Cardiac fibroblast (primary cell): Measurements from ENCODE around the gene ZNF804A.

Experiments
- DNase-seq, 2 donors: peaks; one replicate each; pipeline versions ENCODE4 v3.0.0 to v3.0.0-alpha.2; 2010; ENCODE audit warnings: low read depth in 2 of 2
- H3K4me3 ChIP-seq, 2 donors: replicated peaks in 1 of 2; 1 replicate in 1 of 2; 2 replicates in 1 of 2; pipeline ENCODE4 v1.5.1; 2011; ENCODE audit warnings: low read depth in 2 of 2, low read length in 2 of 2, mild to moderate bottlenecking in 2 of 2, moderate library complexity in 1 of 2
- CTCF ChIP-seq: IDR thresholded peaks from one replicate; pipeline ENCODE4 v1.5.1; 2011; ENCODE audit warnings: low read depth, mild to moderate bottlenecking, low read length, inconsistent platforms

The ZNF804A gene

DNA sequence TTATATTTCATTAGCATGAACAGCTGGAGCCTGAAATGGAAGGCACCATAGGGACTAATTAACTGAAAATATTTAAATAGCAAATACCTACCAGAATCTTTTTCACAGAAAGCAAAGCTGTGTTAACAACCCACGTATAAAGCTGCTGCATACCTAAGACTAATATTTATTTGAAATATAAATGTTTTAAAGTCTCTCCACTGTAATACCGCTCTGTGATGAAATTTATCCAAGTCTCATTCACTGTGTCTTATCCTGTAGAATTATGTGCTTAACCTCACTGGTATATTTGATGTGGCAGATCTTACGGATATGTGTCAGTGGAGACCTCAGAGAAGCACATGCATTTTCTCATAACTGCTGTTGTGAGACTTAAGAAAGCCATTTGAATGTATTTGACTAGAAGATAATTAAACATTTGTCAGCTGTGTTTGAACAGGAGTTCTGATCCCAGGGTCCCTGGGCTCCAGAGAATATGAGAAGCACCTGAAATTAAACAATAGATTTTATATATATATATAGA is 373.3 kb downstream of the ZNF804A start:
- no peak for DNase-seq
- no peak for TF ChIP-seq CTCF
- no peak overlapping the region for H3K4me3 ChIP-seq
